Neural progenitor cell (in vitro differentiated cells): Measurements from ENCODE around the gene LATS1. TPM values are rescaled to one million over a fixed set of nuclear protein-coding genes. Genes with fewer than 3 reads are reported as not detected.

Source experiments
- DNase-seq: peaks from one replicate; pipeline ENCODE4 v3.0.0-alpha.2; 2016; ENCODE audit warnings: low spot score
- H2AFZ ChIP-seq: fragments of 200-600 bp; sonication (generic); replicated peaks from 2 replicates; pipeline ENCODE4 v1.6.1; 2016; ENCODE audit warnings: antibody characterized with exemption
- H3F3A ChIP-seq: fragments of 200-600 bp; sonication (generic); 2 replicates; pipeline ENCODE4 v1.6.1; 2016; ENCODE audit warnings: antibody characterized with exemption, low read depth
- H3K27ac ChIP-seq: fragments of 200-600 bp; sonication (generic); 2 replicates; pipeline ENCODE4 v1.5.1; 2016; ENCODE audit warnings: mild to moderate bottlenecking
- H3K27me3 ChIP-seq: fragments of 200-600 bp; sonication (generic); 2 replicates; pipeline ENCODE4 v1.6.1; 2016; ENCODE audit warnings: mild to moderate bottlenecking, moderate library complexity
- H3K36me3 ChIP-seq: fragments of 200-600 bp; sonication (generic); 2 replicates; pipeline ENCODE4 v1.5.1; 2016
- H3K4me1 ChIP-seq: fragments of 200-600 bp; sonication (generic); 2 replicates; pipeline ENCODE4 v1.6.1; 2016; ENCODE audit warnings: mixed run types
- H3K4me2 ChIP-seq: fragments of 200-600 bp; sonication (generic); 2 replicates; pipeline ENCODE4 v1.6.1; 2016
- H3K4me3 ChIP-seq: fragments of 200-600 bp; sonication (generic); 2 replicates; pipeline ENCODE4 v1.5.1; 2016
- H3K79me2 ChIP-seq: fragments of 200-600 bp; sonication (generic); 2 replicates; pipeline ENCODE4 v1.6.1; 2016; ENCODE audit warnings: low read depth
- H3K9ac ChIP-seq: fragments of 200-600 bp; sonication (generic); 2 replicates; pipeline ENCODE4 v1.6.1; 2016
- H3K9me3 ChIP-seq: fragments of 200-600 bp; sonication (generic); 2 replicates; pipeline ENCODE4 v1.5.1; 2016; ENCODE audit warnings: low read depth
- H4K20me1 ChIP-seq: fragments of 200-600 bp; sonication (generic); 2 replicates; pipeline ENCODE4 v1.6.1; 2016; ENCODE audit warnings: low read depth
- H3K27ac Mint-ChIP-seq: 3 replicates; pipeline ENCODE4 v1.8.0; 2021; ENCODE audit warnings: mixed read lengths
- H3K27me3 Mint-ChIP-seq: 2 replicates; pipeline ENCODE4 v1.8.0; 2022; ENCODE audit warnings: low read depth, mild to moderate bottlenecking, inconsistent platforms, moderate library complexity, mixed read lengths; ENCODE audit not compliant: insufficient read depth
- H3K36me3 Mint-ChIP-seq: 3 replicates; pipeline ENCODE4 v1.8.0; 2021; ENCODE audit warnings: mixed read lengths
- H3K4me1 Mint-ChIP-seq: 3 replicates; pipeline ENCODE4 v1.8.0; 2021; ENCODE audit warnings: mixed read lengths
- H3K4me3 Mint-ChIP-seq: 3 replicates; pipeline ENCODE4 v1.8.0; 2021; ENCODE audit warnings: mild to moderate bottlenecking, moderate library complexity, mixed read lengths
- H3K9me3 Mint-ChIP-seq: 3 replicates; pipeline ENCODE4 v1.8.0; 2020; ENCODE audit warnings: mixed read lengths
- CTCF ChIP-seq: fragments of 200-600 bp; sonication (generic); IDR thresholded peaks from 2 replicates; pipeline ENCODE4 v1.5.1; 2017; ENCODE audit warnings: antibody characterized with exemption, mild to moderate bottlenecking
- EZH2 ChIP-seq: fragments of 200-600 bp; sonication (generic); IDR thresholded peaks from 2 replicates; pipeline ENCODE4 v1.6.1; 2017; ENCODE audit warnings: antibody characterized with exemption, mild to moderate bottlenecking, moderate library complexity
- EZH2phosphoT487 ChIP-seq: fragments of 200-600 bp; sonication (generic); IDR thresholded peaks from 2 replicates; pipeline ENCODE4 v1.6.1; 2017; ENCODE audit warnings: antibody characterized with exemption
- total RNA-seq: library from RNA; depleted of rRNA; stranded (reverse); fragments of >200 nt; gene quantifications from 2 replicates; pipeline ENCODE4 v1.2.3, GENCODE V29; 2015; ENCODE audit warnings: low replicate concordance

Gene LATS1
- 21.1 and 28.0 TPM in 2 replicates for total RNA-seq

- peak within 1 kb of the TSS; percentile 97 for H3K9ac ChIP-seq
- H3K4me2 ChIP-seq: peak within 1 kb of the TSS; percentile 90
- peaks cover 18% of the 10 kb centered on the region for H3K4me1 ChIP-seq
- H3K27me3 ChIP-seq: no peaks in the 10 kb centered on the region
- Mint-ChIP-seq H3K4me1 (peaks cover 18% of the 10 kb centered on the region), H3K27ac (peak within 1 kb of the TSS; percentile 99), H3K27me3 (peaks cover 9% of the 10 kb centered on the region), H3K4me3 (peak within 1 kb of the TSS; percentile 90), H3K36me3 (peaks cover 9% of the 10 kb centered on the region), H3K9me3 (no peaks in the 10 kb centered on the region)
- H2AFZ ChIP-seq: peak within 1 kb of the TSS; percentile 87
- peaks cover 59% of the 10 kb centered on the region for H3K79me2 ChIP-seq
- no peaks in the 10 kb centered on the region for H3K36me3 ChIP-seq
- no peaks in the 10 kb centered on the region for H3K9me3 ChIP-seq
- peaks cover 7% of the 10 kb centered on the region for H4K20me1 ChIP-seq
- TF ChIP-seq EZH2 (peak; percentile 64), CTCF (no peak), EZH2phosphoT487 (peak; percentile 34)
- peaks cover 17% of the 10 kb centered on the region for H3F3A ChIP-seq
- peak within 1 kb of the TSS; percentile 70 for H3K4me3 ChIP-seq
- H3K27ac ChIP-seq: peak within 1 kb of the TSS; percentile 98
- peak; percentile 92 for DNase-seq
These were observed at the start of gene LATS1 for GRCh38 chr6:149717588-149718458. TSS of gene LATS1 (minus strand) at chr6:149718101. CDS start at chr6:149702126, 15,975 bp downstream.

GRCh38 chr6:149766156-149766769, 48.4 kb upstream of the LATS1 start:
- no peak overlapping the region for H3K4me2 ChIP-seq
- Mint-ChIP-seq H3K4me1 (no peaks in the 10 kb centered on the region), H3K4me3 (no peak overlapping the region), H3K27ac (no peak overlapping the region), H3K27me3 (no peaks in the 10 kb centered on the region), H3K9me3 (peaks cover 15% of the 10 kb centered on the region), H3K36me3 (peaks cover 28% of the 10 kb centered on the region)
- no peak for TF ChIP-seq EZH2phosphoT487
- no peak for TF ChIP-seq EZH2
- TF ChIP-seq CTCF: no peak
- H3K36me3 ChIP-seq: peaks cover 8% of the 10 kb centered on the region
- H3K4me1 ChIP-seq: no peaks in the 10 kb centered on the region
- H3K27me3 ChIP-seq: no peaks in the 10 kb centered on the region
- H3K79me2 ChIP-seq: peaks cover 65% of the 10 kb centered on the region
- no peak overlapping the region for H2AFZ ChIP-seq
- H3F3A ChIP-seq: peaks cover 6% of the 10 kb centered on the region
- H3K9me3 ChIP-seq: no peaks in the 10 kb centered on the region
- peaks cover 3% of the 10 kb centered on the region for H4K20me1 ChIP-seq
- H3K9ac ChIP-seq: no peak overlapping the region
- H3K27ac ChIP-seq: no peak overlapping the region
- no peak overlapping the region for H3K4me3 ChIP-seq
- no peak for DNase-seq

- no peaks in the 10 kb centered on the region for H3K9me3 ChIP-seq
- Mint-ChIP-seq H3K9me3 (peaks cover 15% of the 10 kb centered on the region), H3K27ac (no peak overlapping the region), H3K4me3 (no peak overlapping the region), H3K27me3 (no peaks in the 10 kb centered on the region), H3K36me3 (peaks cover 23% of the 10 kb centered on the region), H3K4me1 (no peaks in the 10 kb centered on the region)
- peaks cover 6% of the 10 kb centered on the region for H3F3A ChIP-seq
- H3K4me3 ChIP-seq: no peak overlapping the region
- H3K79me2 ChIP-seq: peaks cover 58% of the 10 kb centered on the region
- TF ChIP-seq CTCF (no peak), EZH2 (no peak), EZH2phosphoT487 (no peak)
- no peak overlapping the region for H3K4me2 ChIP-seq
- H3K27ac ChIP-seq: no peak overlapping the region
- peaks cover 8% of the 10 kb centered on the region for H3K36me3 ChIP-seq
- DNase-seq: no peak
- H3K27me3 ChIP-seq: no peaks in the 10 kb centered on the region
- H3K4me1 ChIP-seq: no peaks in the 10 kb centered on the region
- no peak overlapping the region for H2AFZ ChIP-seq
- H3K9ac ChIP-seq: no peak overlapping the region
- H4K20me1 ChIP-seq: peaks cover 7% of the 10 kb centered on the region
These were observed 46.0 kb upstream of the LATS1 start for GRCh38 chr6:149763866-149764265.
